HG02763 (cell line): ENCODE measurements around the gene NR2F6.

Source experiments
- ATAC-seq: cut with Tn5 transposase; IDR thresholded peaks from one replicate; pipeline ENCODE4 v1.9.1; 2021; ENCODE audit warnings: mild to moderate bottlenecking, moderate library complexity; ENCODE audit not compliant: unreplicated experiment

The NR2F6 gene

DNA sequence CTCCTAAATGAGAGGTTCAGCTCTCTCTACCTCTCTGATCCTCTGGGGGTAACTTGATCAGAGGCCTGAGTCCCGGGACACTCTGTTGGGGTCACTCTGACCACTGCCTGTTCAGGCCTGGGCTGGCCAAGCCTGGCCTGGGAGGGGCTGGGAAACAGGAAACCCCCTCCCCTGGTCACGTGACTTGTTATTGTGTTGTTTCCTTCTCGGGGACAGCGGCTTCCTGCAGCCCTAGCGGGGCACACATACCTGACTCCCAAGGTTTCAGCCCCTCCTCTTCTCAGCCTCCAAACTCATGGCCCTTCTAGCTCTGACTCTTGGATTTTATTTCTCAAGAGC is 18.9 kb upstream of the NR2F6 start, which contains the start of gene USHBP1:
Gene USHBP1 (minus strand): TSS at position 105 of the 339 bp plus-strand sequence. CDS start 446 bp downstream, outside the sequence.
- no peak for ATAC-seq

GRCh38 chr19:17263712-17264640 is 18.3 kb upstream of the NR2F6 start:
- no peak for ATAC-seq

DNA sequence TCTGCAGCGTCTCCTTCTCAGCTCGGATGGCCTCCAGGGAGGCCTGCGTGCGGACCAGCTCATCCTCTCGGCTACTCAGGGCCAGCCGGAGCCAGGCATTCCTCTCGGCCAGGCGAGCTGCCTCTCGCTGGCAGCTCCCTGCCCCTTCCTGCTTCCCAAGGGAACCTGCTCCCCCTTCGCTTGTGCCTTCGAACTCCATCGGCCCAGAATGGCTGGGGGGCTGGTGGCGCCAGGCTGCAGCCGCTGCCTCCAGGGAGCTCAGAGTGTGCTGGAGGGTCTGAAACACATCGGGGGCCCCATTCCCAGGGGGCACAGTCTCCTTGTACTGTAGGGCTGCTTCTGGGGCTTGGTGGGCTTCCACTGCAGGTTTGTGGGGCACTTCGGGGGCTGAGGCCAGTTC is 16.8 kb upstream of the NR2F6 start:
- no peak for ATAC-seq

- peak; percentile 79 for ATAC-seq
Observed at GRCh38 chr19:17260842-17261325, 15.2 kb upstream of the NR2F6 start.

GRCh38 chr19:17259934-17260333 is 14.2 kb upstream of the NR2F6 start:
- ATAC-seq = no peak

DNA sequence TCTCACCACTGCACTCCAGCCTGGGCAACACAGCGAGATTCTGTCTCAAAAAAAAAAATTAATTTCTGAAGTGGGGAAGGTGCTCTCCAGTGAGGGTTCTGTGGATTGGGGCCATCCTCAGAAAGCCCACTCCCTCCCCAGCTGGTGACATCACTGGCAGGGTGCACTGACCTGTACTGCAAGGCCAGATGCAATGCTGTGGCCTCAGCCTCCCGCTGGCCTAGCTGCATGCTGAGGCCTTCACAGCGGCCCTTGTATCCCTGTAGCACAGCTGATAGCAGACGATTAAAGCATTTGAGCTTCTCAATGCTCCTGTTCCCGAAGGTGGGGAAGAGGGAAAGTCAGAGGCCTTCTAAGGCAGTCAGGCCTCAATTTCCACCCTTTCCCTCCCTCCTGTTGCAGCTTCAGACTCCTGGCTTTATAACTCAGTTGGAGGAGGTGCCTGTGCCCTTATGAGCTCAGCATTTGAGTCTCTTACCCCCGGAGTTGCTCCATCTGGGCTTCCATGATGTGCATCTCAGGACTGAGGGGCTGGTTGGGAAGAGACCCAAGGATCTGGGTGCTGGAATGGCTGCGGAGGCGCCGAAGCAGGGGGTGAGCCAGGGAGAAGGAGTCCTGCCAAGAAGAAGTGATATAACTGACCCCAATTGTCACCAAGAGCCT is 13.5 kb upstream of the NR2F6 start:
- ATAC-seq = no peak

DNA sequence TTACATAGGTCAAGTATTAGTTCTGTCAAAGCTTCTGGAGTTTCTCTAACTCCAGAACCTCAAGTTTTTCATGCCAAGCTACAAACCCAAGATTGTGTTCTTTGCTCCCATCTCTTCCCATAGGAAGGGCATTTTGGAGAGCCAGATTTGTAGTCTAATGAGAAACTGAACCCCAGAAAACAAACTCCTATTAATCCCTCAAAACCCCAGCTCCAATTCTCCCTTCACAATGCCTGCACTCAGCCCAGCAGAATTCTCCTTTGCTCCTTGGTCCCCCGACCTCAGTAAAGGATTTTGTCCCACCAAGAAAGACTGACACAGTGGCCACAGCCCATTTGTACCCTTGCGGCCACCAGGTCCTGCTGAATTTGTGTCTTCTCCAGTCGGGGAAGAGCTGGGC is 10.4 kb upstream of the NR2F6 start:
- ATAC-seq = no peak

- ATAC-seq = no peak
Observed at GRCh38 chr19:17255150-17255621, 9.5 kb upstream of the NR2F6 start.

DNA sequence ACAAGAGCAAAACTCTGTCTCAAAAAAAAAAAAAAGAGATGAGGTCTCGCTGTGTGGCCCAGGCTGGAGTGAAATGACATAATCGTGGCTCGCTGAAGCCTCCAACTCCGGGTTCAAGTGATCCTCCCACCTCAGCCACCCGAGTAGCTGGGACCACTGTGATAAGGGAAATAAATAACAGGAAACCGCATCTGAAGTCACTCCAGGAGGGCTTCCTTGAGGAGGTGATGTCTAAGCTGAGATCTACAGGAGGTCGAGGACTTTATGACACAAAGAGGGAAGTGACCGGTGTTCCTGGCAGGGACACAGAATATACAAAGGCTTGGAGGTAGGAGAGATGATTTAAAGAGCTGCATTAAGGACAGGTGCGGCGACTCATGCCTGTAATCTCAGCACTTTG is 8.9 kb upstream of the NR2F6 start:
- no peak for ATAC-seq

GRCh38 chr19:17249887-17250548 is 4.3 kb upstream of the NR2F6 start:
- ATAC-seq = no peak

DNA sequence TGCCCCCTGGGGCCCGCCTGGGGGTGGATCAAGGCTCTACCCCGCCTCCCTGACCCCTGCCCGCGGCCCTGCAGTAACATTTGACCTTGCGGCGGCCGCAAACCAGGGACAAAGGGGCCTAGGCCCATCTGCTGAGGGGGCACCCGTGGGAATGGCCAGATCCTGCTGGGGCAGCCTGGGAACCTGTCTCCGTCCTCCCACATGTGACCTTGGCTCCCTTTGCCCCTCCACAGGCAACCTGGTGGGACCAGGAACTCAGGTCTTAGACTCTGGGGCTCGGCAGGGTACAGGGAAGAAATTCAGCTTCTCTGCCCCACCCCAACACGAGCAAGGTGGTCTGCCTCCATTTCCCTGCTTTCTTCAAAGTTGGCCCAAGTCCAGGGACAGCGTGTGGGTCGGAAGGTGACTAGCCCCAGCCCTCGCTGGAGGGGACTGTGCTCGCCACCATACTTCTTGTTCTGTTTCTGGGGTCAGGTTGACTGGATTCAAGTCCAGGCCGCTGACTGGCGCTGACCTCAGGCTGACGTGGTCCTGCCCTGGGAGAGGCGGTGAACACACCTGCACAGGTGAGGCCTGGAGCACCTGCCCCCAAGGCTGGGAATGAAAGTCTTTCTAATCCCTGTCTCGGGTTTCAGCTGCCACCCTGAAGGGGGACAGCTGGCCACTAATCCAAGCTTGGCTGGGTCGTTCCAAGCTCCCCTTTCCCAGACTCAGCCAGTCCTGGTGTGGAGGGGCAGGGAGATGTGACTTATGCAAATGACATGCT is 2.5 kb upstream of the NR2F6 start:
- ATAC-seq = no peak

DNA sequence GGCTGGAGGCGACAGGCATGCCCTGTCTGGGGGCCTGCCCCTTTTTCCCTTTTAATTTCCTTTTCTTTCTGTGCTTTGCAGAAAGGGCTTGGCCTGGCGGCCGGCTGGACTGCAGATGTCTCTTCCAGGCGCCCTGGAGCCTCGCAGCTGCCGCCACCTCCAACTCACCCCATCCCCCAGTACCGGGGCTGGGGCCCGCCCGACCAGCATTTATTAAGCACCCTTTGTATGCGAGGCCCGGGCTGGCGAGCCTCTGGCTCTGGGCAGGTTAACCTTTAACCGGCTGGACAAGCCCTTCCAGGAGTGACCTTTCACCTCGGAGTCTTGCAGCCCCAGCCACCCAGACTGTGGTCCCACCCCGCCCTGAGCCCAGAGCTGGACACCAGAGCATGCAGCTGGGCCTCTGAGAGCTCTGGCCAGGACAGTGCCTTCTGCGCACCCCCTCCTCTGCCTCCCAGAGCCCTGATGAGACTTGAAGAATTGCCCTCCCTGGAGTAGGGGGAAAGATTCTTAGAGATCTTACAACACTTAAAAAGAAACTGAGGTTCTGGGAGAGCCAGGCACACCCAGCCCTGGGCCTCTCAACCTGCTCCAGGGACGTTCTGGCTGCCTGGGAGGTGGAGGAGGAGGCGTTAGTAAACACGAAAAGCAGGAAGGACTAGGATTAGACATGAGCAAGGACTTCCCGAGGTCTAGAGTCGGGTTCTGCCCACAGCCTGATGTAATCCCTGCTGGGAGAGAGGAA is 1.1 kb upstream of the NR2F6 start:
- ATAC-seq = no peak

DNA sequence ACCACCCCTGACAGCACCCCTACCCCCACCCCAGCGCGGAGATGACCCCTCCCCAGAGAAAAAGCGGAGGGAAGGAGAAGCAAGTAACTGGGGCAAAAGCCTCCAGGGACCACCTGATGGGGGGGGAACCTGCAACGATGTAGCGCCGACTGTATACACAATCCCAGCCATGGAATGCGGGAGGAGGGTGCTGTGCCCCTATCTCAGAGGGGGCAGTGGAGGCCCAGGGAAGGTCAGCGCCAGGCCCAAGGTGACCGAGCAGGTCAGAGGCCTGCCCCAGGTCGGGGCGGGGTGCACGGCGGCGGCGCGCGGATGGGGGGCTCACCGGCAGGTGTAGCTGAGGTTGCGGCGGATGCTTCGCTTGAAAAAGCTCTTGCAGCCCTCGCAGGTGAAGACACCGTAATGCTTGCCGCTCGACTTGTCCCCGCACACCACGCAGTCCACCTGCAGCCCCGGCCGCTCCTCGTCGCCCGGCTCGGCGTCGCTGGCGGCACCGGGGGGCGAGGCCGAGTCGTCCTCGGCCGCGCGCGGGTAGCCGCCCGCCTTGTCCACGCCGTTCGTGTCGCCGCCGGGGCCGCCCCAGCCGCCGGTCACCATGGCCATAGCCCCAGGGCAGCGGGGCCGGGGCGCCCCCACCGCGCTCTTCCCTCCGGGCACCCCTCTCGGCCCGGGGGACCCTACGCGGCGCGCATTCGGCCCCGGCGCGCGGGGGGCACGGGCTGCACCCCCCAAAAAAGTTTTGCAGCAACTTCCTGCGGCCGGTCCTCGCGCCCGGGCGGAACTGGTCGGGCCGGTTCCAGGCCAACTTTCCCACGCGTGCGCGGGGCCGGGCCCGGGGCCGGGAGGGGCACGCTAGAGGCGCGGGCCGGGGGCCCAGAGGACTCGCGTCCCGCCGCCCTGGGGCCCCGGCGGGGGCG is 843 bp downstream of the NR2F6 start:
- ATAC-seq = peak; percentile 4

- ATAC-seq = no peak
Observed at GRCh38 chr19:17243830-17244617, 1.7 kb downstream of the NR2F6 start.

- ATAC-seq = no peak
Observed at GRCh38 chr19:17243211-17243829, 2.4 kb downstream of the NR2F6 start.

DNA sequence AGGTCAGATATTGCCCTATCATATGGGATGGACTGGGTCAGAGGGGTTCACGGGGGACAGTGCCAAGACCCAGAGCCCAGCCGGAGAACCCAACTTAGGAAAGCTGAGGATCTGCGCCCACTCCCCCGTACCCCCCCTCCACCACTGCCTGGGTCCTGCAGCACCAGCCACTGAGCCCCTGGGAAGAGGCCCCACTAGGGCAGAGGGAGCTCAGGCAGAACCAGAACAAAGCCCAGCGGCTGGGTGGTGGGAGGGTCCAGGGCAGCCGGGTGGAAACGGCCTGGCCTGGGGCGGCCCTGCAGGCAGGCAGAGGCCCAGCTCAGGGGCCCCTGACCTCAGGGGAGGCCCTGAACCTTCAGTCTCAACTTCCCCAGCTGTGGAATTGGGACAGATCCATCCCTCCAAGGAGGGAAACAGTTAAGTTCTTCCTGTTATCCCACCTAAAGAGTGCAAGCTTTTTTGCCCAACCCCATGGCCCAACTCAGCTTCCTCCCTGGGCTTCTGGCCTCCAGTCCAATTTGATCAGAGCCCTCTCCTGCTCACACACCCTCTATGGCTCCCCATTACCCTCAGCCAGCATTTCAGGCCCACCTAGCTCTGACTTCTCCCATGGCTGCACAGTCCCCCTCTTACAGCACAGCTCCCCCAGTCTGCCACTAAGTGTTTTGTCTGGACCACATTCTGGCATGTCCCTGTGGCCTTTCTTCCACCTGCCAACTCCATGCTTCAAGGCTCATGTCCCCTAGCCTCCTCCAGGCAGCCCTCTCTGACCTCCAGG is 3.1 kb downstream of the NR2F6 start:
- no peak for ATAC-seq

GRCh38 chr19:17240826-17241399 is 4.8 kb downstream of the NR2F6 start:
- ATAC-seq = no peak
